Neutrophil (primary cell): ENCODE data around the gene PAM.

Source experiments
- H3K27ac ChIP-seq: fragments of 200-600 bp; sonication (generic); 2 replicates; pipeline ENCODE4 v1.5.1; 2016; ENCODE audit warnings: mild to moderate bottlenecking, moderate library complexity
- H3K27me3 ChIP-seq: fragments of 200-600 bp; sonication (generic); 2 replicates; pipeline ENCODE4 v1.6.0; 2016; ENCODE audit warnings: mild to moderate bottlenecking
- H3K36me3 ChIP-seq: fragments of 200-600 bp; sonication (generic); 2 replicates; pipeline ENCODE4 v1.5.1; 2017
- H3K4me1 ChIP-seq, 2 experiments: fragments of 200-600 bp in 1 of 2; sonication (generic) in 1 of 2; 1 replicate in 1 of 2; 2 replicates in 1 of 2; pipeline versions ENCODE4 v1.5.1 to v1.6.1; 2013 to 2016; ENCODE audit warnings: low read depth in 1 of 2, low read length in 1 of 2, mild to moderate bottlenecking in 1 of 2, moderate library complexity in 1 of 2; ENCODE audit not compliant: control insufficient read depth in 1 of 2, insufficient read depth in 1 of 2
- H3K4me3 ChIP-seq, 2 experiments: fragments of 200-600 bp in 1 of 2; sonication (generic) in 1 of 2; 1 replicate in 1 of 2; 2 replicates in 1 of 2; pipeline ENCODE4 v1.5.1; 2013 to 2016; ENCODE audit warnings: low read depth in 1 of 2, low read length in 1 of 2, mild to moderate bottlenecking in 1 of 2, moderate library complexity in 1 of 2
- H3K9me3 ChIP-seq: fragments of 200-600 bp; sonication (generic); 2 replicates; pipeline ENCODE4 v1.5.1; 2016
- TF ChIP-seq, protein P1 (sequence below): fragments of 200-600 bp; sonication (generic); IDR thresholded peaks from 2 replicates; pipeline ENCODE4 v1.5.1; 2016; ENCODE audit warnings: antibody characterized with exemption

The PAM gene

DNA sequence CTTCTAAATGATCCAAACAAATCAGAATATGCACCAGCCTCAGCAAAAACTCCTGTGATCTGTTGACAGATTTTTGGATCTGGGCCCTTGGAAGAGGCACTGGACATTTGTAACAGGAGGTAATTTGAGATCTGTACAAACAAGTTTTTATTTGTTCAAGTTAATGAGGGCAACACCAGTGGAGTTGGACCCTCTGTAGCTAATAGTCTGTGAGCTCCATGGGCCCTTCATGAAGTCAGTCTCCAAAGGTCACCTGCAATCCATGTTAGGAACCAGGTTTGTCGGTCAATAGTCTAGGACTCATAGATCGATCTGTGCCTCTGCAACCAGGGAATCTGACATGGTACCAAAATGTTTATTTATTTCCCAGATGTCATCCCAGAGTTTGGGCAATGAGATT lies 40.9 kb downstream of the PAM start:
- Histone ChIP-seq H3K4me3 (no peak overlapping the region), H3K27ac (no peak overlapping the region), H3K4me1 (no peaks in the 10 kb centered on the region), H3K27me3 (no peaks in the 10 kb centered on the region), H3K36me3 (no peaks in the 10 kb centered on the region), H3K9me3 (no peaks in the 10 kb centered on the region)
- TF ChIP-seq, protein P1, sequence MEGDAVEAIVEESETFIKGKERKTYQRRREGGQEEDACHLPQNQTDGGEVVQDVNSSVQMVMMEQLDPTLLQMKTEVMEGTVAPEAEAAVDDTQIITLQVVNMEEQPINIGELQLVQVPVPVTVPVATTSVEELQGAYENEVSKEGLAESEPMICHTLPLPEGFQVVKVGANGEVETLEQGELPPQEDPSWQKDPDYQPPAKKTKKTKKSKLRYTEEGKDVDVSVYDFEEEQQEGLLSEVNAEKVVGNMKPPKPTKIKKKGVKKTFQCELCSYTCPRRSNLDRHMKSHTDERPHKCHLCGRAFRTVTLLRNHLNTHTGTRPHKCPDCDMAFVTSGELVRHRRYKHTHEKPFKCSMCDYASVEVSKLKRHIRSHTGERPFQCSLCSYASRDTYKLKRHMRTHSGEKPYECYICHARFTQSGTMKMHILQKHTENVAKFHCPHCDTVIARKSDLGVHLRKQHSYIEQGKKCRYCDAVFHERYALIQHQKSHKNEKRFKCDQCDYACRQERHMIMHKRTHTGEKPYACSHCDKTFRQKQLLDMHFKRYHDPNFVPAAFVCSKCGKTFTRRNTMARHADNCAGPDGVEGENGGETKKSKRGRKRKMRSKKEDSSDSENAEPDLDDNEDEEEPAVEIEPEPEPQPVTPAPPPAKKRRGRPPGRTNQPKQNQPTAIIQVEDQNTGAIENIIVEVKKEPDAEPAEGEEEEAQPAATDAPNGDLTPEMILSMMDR = no peak

DNA sequence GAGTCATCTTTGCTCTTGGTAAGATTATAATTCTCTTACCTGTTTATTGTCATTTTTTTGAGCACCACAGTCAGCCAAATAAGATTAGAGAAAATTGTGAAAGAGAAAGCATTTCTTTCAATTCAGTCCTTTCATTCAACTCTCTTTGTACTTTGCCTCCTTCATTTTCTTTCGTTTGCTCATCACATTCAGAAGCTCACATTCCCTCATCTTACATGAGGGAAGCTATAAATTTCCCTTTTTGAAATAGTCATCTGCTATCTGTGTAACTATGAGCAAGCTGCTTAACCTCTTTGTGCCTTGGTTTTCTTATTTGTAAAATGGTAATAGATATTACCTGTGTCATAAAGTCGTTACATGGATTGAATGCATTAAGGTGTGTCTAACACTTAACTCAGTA lies 41.4 kb downstream of the PAM start:
- no peaks in the 10 kb centered on the region for H3K9me3 ChIP-seq
- H3K4me3 ChIP-seq = no peak overlapping the region
- TF ChIP-seq, protein P1 = no peak
- H3K27ac ChIP-seq = no peak overlapping the region
- no peaks in the 10 kb centered on the region for H3K36me3 ChIP-seq
- no peaks in the 10 kb centered on the region for H3K27me3 ChIP-seq
- H3K4me1 ChIP-seq = no peaks in the 10 kb centered on the region

DNA sequence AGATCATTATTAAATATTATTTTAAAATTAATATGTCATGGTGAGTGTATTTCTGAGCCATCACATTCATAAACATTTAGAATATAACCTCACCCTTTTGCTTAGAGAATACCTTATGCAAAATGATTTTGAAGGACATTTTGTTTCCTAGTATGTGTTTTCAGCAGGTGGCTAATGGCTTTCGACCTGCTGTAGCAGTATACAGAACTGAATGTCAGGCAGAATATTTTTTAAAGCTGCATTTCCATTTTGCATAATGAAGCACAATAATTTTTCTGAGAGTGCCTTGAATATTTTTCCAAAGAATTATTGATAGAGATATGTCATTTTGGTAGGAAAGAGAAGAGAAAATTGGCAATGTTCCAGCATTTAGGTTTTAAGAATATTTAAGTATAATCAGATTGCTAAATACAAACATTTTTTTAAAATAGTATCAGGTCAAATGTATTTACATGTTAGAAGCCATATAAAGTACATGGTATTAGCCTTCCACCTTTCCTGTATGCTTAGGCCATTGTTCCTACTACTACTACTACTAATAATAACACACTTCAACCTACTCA lies 42.3 kb downstream of the PAM start:
- Histone ChIP-seq H3K4me3 (no peak overlapping the region), H3K27ac (no peak overlapping the region), H3K27me3 (no peaks in the 10 kb centered on the region), H3K36me3 (no peaks in the 10 kb centered on the region), H3K4me1 (peaks cover 2% of the 10 kb centered on the region in 2 experiments), H3K9me3 (no peaks in the 10 kb centered on the region)
- TF ChIP-seq, protein P1 = no peak

DNA sequence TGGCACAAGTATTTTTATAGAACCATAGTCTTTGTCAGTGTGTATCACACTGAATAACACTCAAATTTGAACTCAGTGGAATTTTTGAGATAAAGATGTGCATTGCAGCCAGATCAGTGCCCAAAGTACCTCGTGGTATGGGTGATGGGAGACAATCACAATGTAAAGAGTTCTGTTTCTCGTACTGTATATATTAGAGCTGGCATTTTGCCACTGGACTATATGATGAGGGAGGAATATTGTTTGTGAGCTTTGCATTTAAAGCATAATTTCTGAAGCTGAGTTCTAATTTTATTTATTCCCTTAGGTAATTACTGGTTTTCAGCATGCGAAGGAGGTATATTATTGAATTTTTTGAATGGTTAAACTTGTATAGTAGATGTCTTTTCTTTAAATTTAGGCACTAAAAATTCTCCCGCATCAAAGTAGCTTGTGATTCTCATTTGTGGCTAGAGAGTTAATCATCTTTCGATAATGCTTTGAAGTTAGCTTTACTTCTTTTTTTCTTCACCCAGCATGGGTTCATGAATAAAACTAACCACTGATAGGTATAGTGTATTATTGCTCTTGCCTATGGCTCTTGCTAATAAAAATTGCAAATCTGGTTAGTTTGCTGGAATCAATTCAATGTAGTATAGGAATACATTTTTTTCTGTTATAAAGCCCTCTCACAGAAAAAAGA lies 43.1 kb downstream of the PAM start:
- peaks cover 10 to 11% of the 10 kb centered on the region in 2 experiments for H3K4me1 ChIP-seq

DNA sequence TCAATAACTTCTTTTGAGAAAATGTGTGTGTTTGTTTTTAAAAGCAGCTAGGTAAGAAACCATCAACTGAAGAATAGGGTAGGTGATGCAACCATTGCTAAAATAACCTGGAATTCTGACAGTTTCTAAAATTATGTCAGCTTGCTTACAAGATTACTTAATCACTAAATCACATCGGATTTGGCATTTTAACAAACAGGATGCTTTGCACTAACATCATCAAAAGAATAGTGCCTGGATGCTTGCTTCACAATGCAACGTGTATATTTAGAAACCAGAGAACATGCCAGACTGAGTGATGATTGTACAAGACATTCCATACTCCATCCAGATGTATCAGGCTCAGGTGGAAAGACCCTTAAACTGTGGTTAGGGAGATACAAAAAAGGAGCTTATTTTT lies 43.9 kb downstream of the PAM start:
- no peaks in the 10 kb centered on the region for H3K27me3 ChIP-seq
- peaks cover 12% of the 10 kb centered on the region in 2 experiments for H3K4me1 ChIP-seq
- no peak overlapping the region for H3K4me3 ChIP-seq
- H3K9me3 ChIP-seq = no peaks in the 10 kb centered on the region
- H3K27ac ChIP-seq = no peak overlapping the region
- TF ChIP-seq, protein P1 = no peak
- no peaks in the 10 kb centered on the region for H3K36me3 ChIP-seq

More for the DNA sequence above, 43.1 kb downstream of the PAM start:
- TF ChIP-seq, protein P1 = no peak
- H3K4me3 ChIP-seq = no peak overlapping the region
- no peak overlapping the region for H3K27ac ChIP-seq
- H3K9me3 ChIP-seq = no peaks in the 10 kb centered on the region
- H3K27me3 ChIP-seq = no peaks in the 10 kb centered on the region
- no peaks in the 10 kb centered on the region for H3K36me3 ChIP-seq
